HAP-1 (cell line): Measurements from ENCODE around the gene DLGAP1.

Experiments
- DNase-seq, 2 experiments: peaks; one replicate each; pipeline ENCODE4 v3.0.0-alpha.2; 2016 to 2020; ENCODE audit warnings: low spot score in 2 of 2
- H3K27me3 ChIP-seq: fragments of 250-450 bp; sonication (Bioruptor Pico); 2 replicates; pipeline ENCODE4 v1.5.1; 2020; ENCODE audit warnings: low read depth, mild to moderate bottlenecking, moderate library complexity
- H3K36me3 ChIP-seq: fragments of 250-450 bp; sonication (Bioruptor Pico); replicated peaks from 2 replicates; pipeline ENCODE4 v1.5.1; 2020; ENCODE audit warnings: mild to moderate bottlenecking
- H3K4me1 ChIP-seq: fragments of 250-450 bp; sonication (Bioruptor Pico); 2 replicates; pipeline ENCODE4 v1.5.1; 2020; ENCODE audit warnings: mild to moderate bottlenecking
- H3K4me3 ChIP-seq: fragments of 250-450 bp; sonication (Bioruptor Pico); 2 replicates; pipeline ENCODE4 v1.5.1; 2020; ENCODE audit warnings: mild to moderate bottlenecking, moderate library complexity
- H3K9me3 ChIP-seq: fragments of 250-450 bp; sonication (Bioruptor Pico); 2 replicates; pipeline ENCODE4 v1.5.1; 2020; ENCODE audit warnings: mild to moderate bottlenecking, moderate library complexity
- in situ Hi-C: fragments of 300-500 bp; cut with MboI; formaldehyde crosslinking; loops from 3 replicates; pipeline ENCODE4 v1.14.3; 2020; ENCODE audit warnings: low sequenced_read_pairs, inconsistent platforms, mixed read lengths

Gene DLGAP1

GRCh38 chr18:3912705-3913104 is 542.4 kb downstream of the DLGAP1 start:
- no peaks in the 10 kb centered on the region for H3K36me3 ChIP-seq
- DNase-seq = no peak
- H3K27me3 ChIP-seq = no peaks in the 10 kb centered on the region
- no peaks in the 10 kb centered on the region for H3K4me1 ChIP-seq
- H3K4me3 ChIP-seq = no peak overlapping the region
- H3K9me3 ChIP-seq = no peaks in the 10 kb centered on the region
- in situ Hi-C loops = no loop called here

- no peaks in the 10 kb centered on the region for H3K9me3 ChIP-seq
- no peak overlapping the region for H3K4me3 ChIP-seq
- H3K36me3 ChIP-seq = no peaks in the 10 kb centered on the region
- DNase-seq = no peak
- no peaks in the 10 kb centered on the region for H3K4me1 ChIP-seq
- H3K27me3 ChIP-seq = no peaks in the 10 kb centered on the region
- in situ Hi-C loops = no loop called here
Observed at GRCh38 chr18:3911413-3911812, 543.7 kb downstream of the DLGAP1 start.

- Histone ChIP-seq H3K4me3 (no peak overlapping the region), H3K4me1 (no peaks in the 10 kb centered on the region), H3K27me3 (no peaks in the 10 kb centered on the region), H3K9me3 (no peaks in the 10 kb centered on the region), H3K36me3 (no peaks in the 10 kb centered on the region)
- DNase-seq = no peak
- in situ Hi-C loops = no loop called here
Observed at GRCh38 chr18:3910512-3910911, 544.6 kb downstream of the DLGAP1 start.

- Histone ChIP-seq H3K9me3 (no peaks in the 10 kb centered on the region), H3K4me3 (no peak overlapping the region), H3K36me3 (no peaks in the 10 kb centered on the region), H3K27me3 (no peaks in the 10 kb centered on the region), H3K4me1 (no peaks in the 10 kb centered on the region)
- DNase-seq = no peak
- in situ Hi-C loops = no loop called here
Observed at GRCh38 chr18:3907955-3908354, 547.2 kb downstream of the DLGAP1 start.

GRCh38 chr18:3906116-3906750 is 548.9 kb downstream of the DLGAP1 start:
- DNase-seq = no peak

GRCh38 chr18:3903337-3903736 is 551.8 kb downstream of the DLGAP1 start:
- Histone ChIP-seq H3K9me3 (no peaks in the 10 kb centered on the region), H3K27me3 (0 out of 2 replicates have a peak, but pooled peaks cover 2% of the 10 kb centered on the region), H3K4me3 (no peak overlapping the region), H3K4me1 (no peaks in the 10 kb centered on the region), H3K36me3 (no peaks in the 10 kb centered on the region)
- no peak for DNase-seq
- in situ Hi-C loops = no loop called here

More at GRCh38 chr18:3906116-3906750, 548.9 kb downstream of the DLGAP1 start:
- H3K4me1 ChIP-seq = no peaks in the 10 kb centered on the region
- in situ Hi-C loops = no loop called here
- no peaks in the 10 kb centered on the region for H3K9me3 ChIP-seq
- H3K27me3 ChIP-seq = 0 out of 2 replicates have a peak, but pooled peaks cover 2% of the 10 kb centered on the region
- H3K4me3 ChIP-seq = no peak overlapping the region
- H3K36me3 ChIP-seq = no peaks in the 10 kb centered on the region

- Histone ChIP-seq H3K36me3 (no peaks in the 10 kb centered on the region), H3K9me3 (no peaks in the 10 kb centered on the region), H3K4me3 (no peak overlapping the region), H3K27me3 (0 out of 2 replicates have a peak, but pooled peaks cover 2% of the 10 kb centered on the region), H3K4me1 (no peaks in the 10 kb centered on the region)
- in situ Hi-C loops = no loop called here
- DNase-seq = no peak
Observed at GRCh38 chr18:3902676-3903075, 552.4 kb downstream of the DLGAP1 start.

- Histone ChIP-seq H3K9me3 (no peaks in the 10 kb centered on the region), H3K36me3 (no peaks in the 10 kb centered on the region), H3K4me1 (no peaks in the 10 kb centered on the region), H3K27me3 (0 out of 2 replicates have a peak, but pooled peaks cover 2% of the 10 kb centered on the region), H3K4me3 (no peak overlapping the region)
- DNase-seq = no peak
- in situ Hi-C loops = no loop called here
Observed at GRCh38 chr18:3901811-3902210, 553.3 kb downstream of the DLGAP1 start.

GRCh38 chr18:3901042-3901441 is 554.1 kb downstream of the DLGAP1 start:
- no peak for DNase-seq
- H3K36me3 ChIP-seq = no peaks in the 10 kb centered on the region
- H3K27me3 ChIP-seq = 0 out of 2 replicates have a peak, but pooled peaks cover 2% of the 10 kb centered on the region
- no peaks in the 10 kb centered on the region for H3K4me1 ChIP-seq
- no peaks in the 10 kb centered on the region for H3K9me3 ChIP-seq
- H3K4me3 ChIP-seq = no peak overlapping the region
- in situ Hi-C loops = no loop called here

- DNase-seq = no peak
- H3K27me3 ChIP-seq = 0 out of 2 replicates have a peak, but pooled peaks cover 2% of the 10 kb centered on the region
- in situ Hi-C loops = no loop called here
Observed at GRCh38 chr18:3900327-3900726, 554.8 kb downstream of the DLGAP1 start.

GRCh38 chr18:3898861-3899613 is 556.1 kb downstream of the DLGAP1 start:
- no peaks in the 10 kb centered on the region for H3K36me3 ChIP-seq
- no peaks in the 10 kb centered on the region for H3K9me3 ChIP-seq
- 0 out of 2 replicates have a peak, but pooled peaks cover 2% of the 10 kb centered on the region for H3K27me3 ChIP-seq
- in situ Hi-C loops = no loop called here
- H3K4me3 ChIP-seq = no peak overlapping the region
- no peak for DNase-seq
- no peaks in the 10 kb centered on the region for H3K4me1 ChIP-seq

More at GRCh38 chr18:3900327-3900726, 554.8 kb downstream of the DLGAP1 start:
- H3K9me3 ChIP-seq = no peaks in the 10 kb centered on the region
- no peak overlapping the region for H3K4me3 ChIP-seq
- H3K36me3 ChIP-seq = no peaks in the 10 kb centered on the region
- no peaks in the 10 kb centered on the region for H3K4me1 ChIP-seq

GRCh38 chr18:3892152-3892551 is 563.0 kb downstream of the DLGAP1 start:
- H3K4me3 ChIP-seq = no peak overlapping the region
- in situ Hi-C loops = no loop called here
- H3K4me1 ChIP-seq = no peaks in the 10 kb centered on the region
- no peak for DNase-seq
- no peaks in the 10 kb centered on the region for H3K27me3 ChIP-seq
- H3K9me3 ChIP-seq = no peaks in the 10 kb centered on the region
- no peaks in the 10 kb centered on the region for H3K36me3 ChIP-seq

- Histone ChIP-seq H3K4me1 (no peaks in the 10 kb centered on the region), H3K36me3 (no peaks in the 10 kb centered on the region), H3K4me3 (no peak overlapping the region), H3K27me3 (no peaks in the 10 kb centered on the region), H3K9me3 (no peaks in the 10 kb centered on the region)
- in situ Hi-C loops = no loop called here
- DNase-seq = no peak
Observed at GRCh38 chr18:3891245-3891644, 563.9 kb downstream of the DLGAP1 start.

- no peaks in the 10 kb centered on the region for H3K27me3 ChIP-seq
- DNase-seq = no peak
- H3K4me1 ChIP-seq = no peaks in the 10 kb centered on the region
- in situ Hi-C loops = no loop called here
- H3K36me3 ChIP-seq = no peaks in the 10 kb centered on the region
- H3K4me3 ChIP-seq = no peak overlapping the region
- H3K9me3 ChIP-seq = no peaks in the 10 kb centered on the region
Observed at GRCh38 chr18:3889803-3890202, 565.3 kb downstream of the DLGAP1 start.
